GM21737 (cell line): ENCODE measurements around the gene PRR18.
A peak's percentile ranks its signal among the peaks of the same experiment; 100 is the strongest.
"Not testable (repeated sequence)": the region's sequence is repeated elsewhere in the genome, so short reads cannot be mapped to it uniquely, and the experiment has no call there.

ENCODE experiments used
- ATAC-seq: cut with Tn5 transposase; IDR thresholded peaks from one replicate; pipeline ENCODE4 v1.9.1; 2021; ENCODE audit warnings: mild to moderate bottlenecking, moderate library complexity; ENCODE audit not compliant: unreplicated experiment

PRR18 gene

GRCh38 chr6:166308033-166308768 lies at the start of gene PRR18:
Gene PRR18 (minus strand): TSS chr6:166308392. CDS start chr6:166308142, 250 bp downstream.
- ATAC-seq = peak; percentile 59

GRCh38 chr6:166355552-166355951 lies 47.4 kb upstream of the PRR18 start:
- ATAC-seq = no peak

- ATAC-seq = no peak
Measured at GRCh38 chr6:166354965-166355364, 46.8 kb upstream of the PRR18 start.

DNA sequence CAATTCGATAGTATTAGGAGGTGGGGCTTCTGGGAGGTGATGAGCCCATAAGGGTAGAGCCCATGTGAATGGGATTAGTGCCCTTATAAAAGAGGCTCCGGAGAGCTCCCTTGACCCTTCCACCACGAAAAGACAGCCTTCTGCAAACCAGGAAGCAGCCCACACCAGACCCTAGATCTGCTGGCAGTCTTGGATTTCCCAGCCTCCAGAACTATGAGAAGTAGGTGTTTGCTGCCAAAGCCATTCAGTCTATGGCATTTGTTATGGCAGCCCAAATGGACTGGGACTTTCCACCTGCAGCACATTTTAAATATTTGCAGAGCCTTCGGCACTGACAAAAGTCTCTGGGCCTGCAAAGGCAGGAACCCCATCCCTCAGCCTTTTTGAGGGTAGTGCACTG lies 46.0 kb upstream of the PRR18 start:
- no peak for ATAC-seq

- ATAC-seq = no peak
Measured at GRCh38 chr6:166353507-166353906, 45.3 kb upstream of the PRR18 start.

DNA sequence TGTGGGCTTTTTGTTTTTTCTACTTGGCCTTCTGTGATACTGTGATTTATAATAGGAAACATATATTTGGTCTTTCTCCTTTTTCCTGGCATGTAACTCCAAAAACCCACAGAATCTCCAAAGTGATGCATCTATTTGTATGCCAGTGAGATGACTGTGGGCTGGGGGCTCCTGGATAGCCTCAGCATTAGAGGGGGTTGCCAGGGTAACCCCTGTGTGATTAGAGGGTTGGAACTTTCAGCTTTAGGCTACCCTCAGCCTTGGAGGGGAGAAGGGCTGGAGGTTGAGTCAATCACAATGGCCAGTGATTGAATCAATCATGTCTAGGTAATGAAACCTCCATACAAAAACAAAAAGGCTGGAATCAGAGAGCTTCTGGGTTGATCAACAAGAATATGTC lies 44.7 kb upstream of the PRR18 start:
- ATAC-seq = no peak

GRCh38 chr6:166351715-166352285 lies 43.6 kb upstream of the PRR18 start:
- ATAC-seq = peak; percentile 92

- no peak for ATAC-seq
Measured at GRCh38 chr6:166348305-166348949, 40.2 kb upstream of the PRR18 start.

- no peak for ATAC-seq
Measured at GRCh38 chr6:166346965-166347364, 38.8 kb upstream of the PRR18 start.

- ATAC-seq = no peak
Measured at GRCh38 chr6:166346449-166346848, 38.3 kb upstream of the PRR18 start.

- ATAC-seq = not testable (repeated sequence)
Measured at GRCh38 chr6:166345672-166346071, 37.5 kb upstream of the PRR18 start.

- ATAC-seq = not testable (repeated sequence)
Measured at GRCh38 chr6:166344921-166345320, 36.7 kb upstream of the PRR18 start.

GRCh38 chr6:166344240-166344639 lies 36.0 kb upstream of the PRR18 start:
- no peak for ATAC-seq

DNA sequence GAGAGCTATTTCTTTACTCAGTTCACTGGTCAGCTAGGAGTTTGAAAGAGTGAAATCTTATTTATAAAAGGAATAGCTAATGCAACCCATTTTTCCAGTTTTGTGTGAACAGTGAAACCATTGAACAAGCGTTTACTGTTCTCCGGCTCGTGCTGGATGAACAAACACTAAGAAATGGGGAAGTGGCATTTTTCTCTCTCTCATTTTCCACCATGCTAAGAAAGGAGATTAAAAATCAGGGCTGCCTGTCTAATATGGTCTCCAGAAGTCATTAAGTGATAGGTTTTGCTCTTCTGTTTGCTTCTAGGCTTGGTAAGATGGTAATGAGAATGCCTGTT lies 34.9 kb upstream of the PRR18 start:
- peak; percentile 13 for ATAC-seq

DNA sequence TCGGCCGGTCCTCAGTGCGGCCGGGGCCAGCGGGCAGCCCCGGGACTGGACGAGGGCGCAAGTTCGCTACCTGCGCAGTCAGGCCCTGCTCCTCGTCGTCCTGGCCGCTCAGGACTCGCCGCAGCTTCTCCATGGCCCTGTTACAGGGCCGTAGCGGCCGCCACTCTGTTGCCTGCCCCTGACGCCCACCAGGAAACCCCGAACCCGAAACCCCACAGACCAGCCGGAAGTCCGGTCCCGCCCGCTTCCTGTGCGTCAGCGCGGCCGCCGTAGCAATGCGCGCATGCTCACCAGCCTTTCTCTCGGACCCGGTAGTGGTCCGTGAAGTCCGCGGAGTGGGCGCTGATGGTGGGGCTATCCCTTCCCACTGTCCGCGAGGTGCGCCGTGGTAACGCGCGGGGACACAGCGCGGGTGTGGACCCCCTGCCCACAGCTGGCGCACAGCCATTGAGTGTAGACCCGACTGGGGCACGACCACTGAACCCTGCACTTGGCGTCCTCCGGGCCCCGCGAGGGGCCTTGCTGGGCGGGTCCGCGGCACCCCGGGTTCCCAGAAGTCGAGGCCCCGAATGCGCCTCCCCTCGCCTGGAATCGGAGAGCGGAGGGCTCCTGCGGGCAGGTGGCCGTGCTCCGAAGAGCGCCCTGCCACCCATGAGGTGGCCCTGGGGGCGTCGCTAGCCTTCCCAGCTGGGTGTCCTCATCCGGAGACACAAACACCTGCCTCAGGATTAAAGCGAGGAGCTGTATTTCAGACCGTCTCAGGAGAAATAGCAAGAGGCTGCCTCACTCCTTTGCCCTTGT lies 34.4 kb upstream of the PRR18 start, which contains the start of gene SFT2D1:
Gene SFT2D1, minus strand, starts transcription at position 197 of the 801 bp plus-strand sequence. Its CDS starts 64 bp downstream, at position 133.
- peak; percentile 93 for ATAC-seq

- no peak for ATAC-seq
Measured at GRCh38 chr6:166341977-166342348, 33.8 kb upstream of the PRR18 start.

DNA sequence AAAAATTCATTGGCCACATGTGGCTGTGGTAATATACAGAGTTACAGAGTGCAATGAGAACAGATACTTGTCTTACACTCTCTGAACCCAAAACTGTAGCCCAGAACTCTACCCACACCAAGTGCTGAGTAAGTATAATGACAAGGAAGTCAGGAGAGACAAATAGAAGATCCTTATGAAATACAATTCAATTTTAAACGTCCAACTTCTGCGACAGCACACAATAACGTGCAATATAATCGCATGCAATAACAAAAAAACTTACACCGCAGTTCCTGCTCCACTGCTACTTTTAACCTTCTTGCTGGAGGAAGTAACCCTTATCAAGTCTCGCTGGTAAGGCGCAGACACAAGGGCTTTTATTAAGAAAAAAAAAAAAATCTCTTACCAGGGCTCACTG lies 33.3 kb upstream of the PRR18 start:
- ATAC-seq = no peak

DNA sequence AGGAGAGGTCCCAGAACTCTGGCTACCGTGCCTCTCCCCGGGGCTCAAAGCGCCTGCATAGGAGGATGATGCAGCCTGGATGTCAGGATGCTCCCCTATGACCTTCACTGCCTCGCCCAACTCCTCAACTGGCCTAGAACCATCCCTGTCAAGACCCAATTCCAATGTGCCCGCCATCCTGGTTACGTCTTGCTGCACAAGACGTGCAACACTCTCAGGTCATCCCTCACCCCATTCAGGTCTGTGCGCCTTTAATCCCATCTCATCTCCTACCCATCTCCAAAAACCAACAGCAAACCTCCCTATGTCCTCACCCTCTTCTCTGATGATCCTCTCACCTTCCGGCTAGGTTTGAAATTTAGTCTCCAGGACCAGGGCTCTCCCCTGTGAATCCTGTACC lies 30.7 kb upstream of the PRR18 start:
- no peak for ATAC-seq

- ATAC-seq = no peak
Measured at GRCh38 chr6:166336847-166337246, 28.7 kb upstream of the PRR18 start.

DNA sequence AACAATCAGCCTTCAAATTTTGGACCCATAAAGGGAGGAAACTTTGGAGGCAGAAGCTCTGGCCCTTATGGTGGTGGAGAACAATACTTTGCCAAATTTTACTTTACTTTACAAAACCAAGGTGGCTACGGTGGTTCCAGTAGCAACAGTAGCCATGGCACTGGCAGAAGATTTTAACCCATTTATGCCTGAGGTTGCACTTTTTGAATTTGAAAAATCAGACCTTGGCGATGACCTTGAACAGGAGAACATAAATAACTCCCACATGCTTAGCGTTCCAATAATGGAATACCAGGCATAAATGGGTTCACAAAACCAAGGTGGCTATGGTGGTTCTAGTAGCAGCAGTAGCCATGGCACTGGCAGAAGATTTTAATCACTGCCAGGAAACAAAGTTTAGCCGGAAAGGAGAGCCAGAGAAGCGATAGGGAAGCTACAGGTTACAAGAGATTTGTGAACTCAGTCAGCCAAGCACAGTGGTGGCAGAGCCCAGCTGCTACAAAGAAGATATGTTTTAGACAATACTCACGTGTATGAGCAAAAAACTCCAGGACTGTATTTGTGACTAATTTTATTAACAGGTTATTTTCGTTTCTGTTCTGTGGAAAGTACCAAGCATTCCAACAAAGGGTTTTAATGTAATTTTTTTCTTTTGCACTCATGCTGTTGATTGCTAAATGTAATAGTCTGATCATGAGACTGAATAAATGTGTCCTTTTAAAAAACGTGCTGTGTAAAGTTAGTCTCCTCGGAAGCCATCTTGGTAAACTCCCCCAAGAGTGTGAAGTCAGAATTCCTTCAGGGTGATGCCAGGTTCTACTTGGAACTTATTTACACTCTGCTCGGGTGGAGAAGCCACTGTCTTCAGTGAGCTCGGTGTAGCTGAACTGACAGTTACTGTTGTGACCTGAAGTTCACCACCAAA lies 27.4 kb upstream of the PRR18 start:
- no peak for ATAC-seq
